ENCODE results near the gene AUTS2.

Gene AUTS2

GRCh38 chr7:70241536-70242175 lies 643.4 kb downstream of the AUTS2 start:
- H3K4me3 ChIP-seq (ENCODE audit: low read depth, low read length): no peak overlapping the region
- DNase-seq (ENCODE audit: low read depth): no peak
- no peak for TF ChIP-seq CTCF (IDR thresholded peaks at IDR 0.05; ENCODE audit: insufficient read depth, low read depth, low read length, missing control alignments)

- no peak for DNase-seq (ENCODE audit: low read depth)
- H3K4me3 ChIP-seq (ENCODE audit: low read depth, low read length): no peak overlapping the region
- no peak for TF ChIP-seq CTCF (IDR thresholded peaks at IDR 0.05; ENCODE audit: insufficient read depth, low read depth, low read length, missing control alignments)
These were observed 644.6 kb downstream of the AUTS2 start for GRCh38 chr7:70242826-70243225.

GRCh38 chr7:70243443-70243842 lies 645.2 kb downstream of the AUTS2 start:
- no peak overlapping the region for H3K4me3 ChIP-seq (ENCODE audit: low read depth, low read length)
- no peak for TF ChIP-seq CTCF (IDR thresholded peaks at IDR 0.05; ENCODE audit: insufficient read depth, low read depth, low read length, missing control alignments)
- DNase-seq (ENCODE audit: low read depth): no peak

GRCh38 chr7:70257921-70258320 lies 659.6 kb downstream of the AUTS2 start:
- no peak for TF ChIP-seq CTCF (IDR thresholded peaks at IDR 0.05; ENCODE audit: insufficient read depth, low read depth, low read length, missing control alignments)
- H3K4me3 ChIP-seq (ENCODE audit: low read depth, low read length): no peak overlapping the region
- DNase-seq (ENCODE audit: low read depth): no peak

- no peak for TF ChIP-seq CTCF (IDR thresholded peaks at IDR 0.05; ENCODE audit: insufficient read depth, low read depth, low read length, missing control alignments)
- H3K4me3 ChIP-seq (ENCODE audit: low read depth, low read length): no peak overlapping the region
- DNase-seq (ENCODE audit: low read depth): no peak
These were observed 661.2 kb downstream of the AUTS2 start for GRCh38 chr7:70259502-70259901.

- no peak for TF ChIP-seq CTCF (IDR thresholded peaks at IDR 0.05; ENCODE audit: insufficient read depth, low read depth, low read length, missing control alignments)
- H3K4me3 ChIP-seq (ENCODE audit: low read depth, low read length): no peak overlapping the region
- no peak for DNase-seq (ENCODE audit: low read depth)
These were observed 665.4 kb downstream of the AUTS2 start for GRCh38 chr7:70263471-70264255.
